Ectodermal cell (in vitro differentiated cells): ENCODE data around the gene EXO1.
"Not testable (repeated sequence)": the region's sequence is repeated elsewhere in the genome, so short reads cannot be mapped to it uniquely, and the experiment has no call there.

ENCODE experiments used
- H3K27ac ChIP-seq: 2 replicates; pipeline ENCODE4 v1.7.0; 2013; ENCODE audit warnings: mild to moderate bottlenecking, low read depth, low read length; ENCODE audit not compliant: insufficient read depth, poor library complexity, severe bottlenecking
- H3K27me3 ChIP-seq: 2 replicates; pipeline ENCODE4 v1.7.0; 2013; ENCODE audit warnings: mild to moderate bottlenecking, low read length; ENCODE audit not compliant: insufficient read depth, control insufficient read depth, poor library complexity, severe bottlenecking
- H3K36me3 ChIP-seq: one replicate; pipeline ENCODE4 v1.7.0; 2013; ENCODE audit warnings: low read length; ENCODE audit not compliant: control insufficient read depth, insufficient read depth
- H3K4me1 ChIP-seq: one replicate; pipeline ENCODE4 v1.7.0; 2013; ENCODE audit warnings: low read length; ENCODE audit not compliant: control insufficient read depth, insufficient read depth
- H3K4me3 ChIP-seq: 2 replicates; pipeline ENCODE4 v1.7.0; 2013; ENCODE audit warnings: low read depth, low read length, control low read depth; ENCODE audit not compliant: insufficient read depth
- H3K9me3 ChIP-seq: 2 replicates; pipeline ENCODE4 v1.7.0; 2013; ENCODE audit warnings: mild to moderate bottlenecking, low read length, moderate library complexity; ENCODE audit not compliant: control insufficient read depth
- WGBS, 2 experiments: methylation state at CpG; one replicate each; pipeline ENCODE4 v1.1.7; 2013; ENCODE audit warnings: missing lambda C conversion rate in 2 of 2; 5-methylcytosine and 5-hydroxymethylcytosine counted together

The EXO1 gene

DNA sequence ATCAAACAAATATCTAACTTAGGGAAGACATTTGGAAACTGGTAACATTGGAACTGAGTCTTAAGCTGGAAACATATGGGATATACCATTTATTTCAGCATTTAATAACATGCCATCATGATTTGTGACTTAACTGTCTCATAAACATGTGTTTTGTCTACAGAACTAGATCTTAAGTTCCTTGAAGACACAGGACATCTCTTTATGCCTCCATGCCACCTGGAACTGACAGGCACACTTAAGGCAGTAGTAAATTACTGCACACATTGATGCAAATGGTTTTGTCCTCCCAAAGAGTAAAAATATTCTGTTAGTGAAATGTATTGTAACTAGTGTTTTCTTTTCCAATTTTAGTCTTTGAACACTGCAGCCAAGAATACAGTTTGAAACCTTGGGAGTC, 1.6 kb upstream of the EXO1 start:
- Histone ChIP-seq H3K27me3 (no peaks in the 10 kb centered on the region), H3K9me3 (no peaks in the 10 kb centered on the region), H3K27ac (no peak overlapping the region), H3K4me1 (peaks cover 11% of the 10 kb centered on the region), H3K36me3 (peaks cover 5% of the 10 kb centered on the region), H3K4me3 (no peak overlapping the region)

DNA sequence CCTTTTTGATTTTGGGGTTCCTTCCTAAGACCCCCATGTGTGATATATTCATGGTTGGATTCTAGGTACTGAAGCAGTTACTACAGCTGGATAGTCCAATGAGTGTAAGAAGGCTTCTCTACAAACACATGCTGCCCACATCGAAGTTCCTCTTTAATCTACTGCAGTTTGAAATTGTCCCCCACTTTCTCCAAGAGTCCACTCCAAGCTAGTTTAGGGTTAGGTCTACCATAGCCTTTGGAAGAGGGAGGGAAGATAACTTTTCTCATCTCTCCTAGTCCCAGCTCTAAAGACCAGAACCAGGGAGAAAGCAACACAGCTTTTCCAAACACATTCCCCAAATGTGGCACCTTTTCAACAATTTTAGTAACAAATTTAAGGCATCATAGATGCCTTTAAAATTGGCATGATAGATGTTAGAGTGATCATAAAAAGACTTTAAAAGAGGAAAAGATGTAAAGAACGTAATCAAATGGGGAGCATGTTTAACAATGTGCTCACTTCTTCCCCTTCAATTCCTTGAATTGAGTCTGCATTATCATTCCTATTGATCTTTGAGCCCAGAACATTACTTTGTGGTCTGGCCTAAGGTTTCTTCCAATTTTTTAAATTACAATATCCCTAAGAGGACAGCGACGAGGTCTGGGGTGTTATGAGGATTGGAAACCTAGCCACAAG, 1.0 kb upstream of the EXO1 start:
- Histone ChIP-seq H3K27me3 (no peaks in the 10 kb centered on the region), H3K27ac (peak overlapping the region; percentile 94), H3K36me3 (peaks cover 11% of the 10 kb centered on the region), H3K9me3 (no peaks in the 10 kb centered on the region), H3K4me3 (peak overlapping the region; percentile 96), H3K4me1 (peaks cover 11% of the 10 kb centered on the region)
- 88 to 100% methylated on average over 2 to 4 of the region's 4 CpGs for WGBS, 2 experiments

DNA sequence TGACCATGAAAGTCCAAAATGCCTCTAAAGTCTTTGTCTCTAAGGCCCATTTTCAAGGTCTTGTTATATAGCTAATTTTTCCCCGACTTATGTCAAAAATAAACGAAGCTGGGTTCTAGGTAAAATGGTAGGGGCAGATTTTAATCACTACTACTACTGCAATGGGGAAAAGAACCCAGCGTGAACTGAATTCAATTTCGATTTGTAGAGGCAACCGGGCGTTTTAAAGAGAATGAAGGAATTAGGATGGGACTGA, 536 bp upstream of the EXO1 start:
- Histone ChIP-seq H3K27ac (peak overlapping the region; percentile 94), H3K4me1 (peaks cover 11% of the 10 kb centered on the region), H3K27me3 (no peaks in the 10 kb centered on the region), H3K36me3 (peaks cover 14% of the 10 kb centered on the region), H3K4me3 (peak overlapping the region; percentile 96), H3K9me3 (no peaks in the 10 kb centered on the region)
- WGBS, 2 experiments = 18 to 22% methylated on average over 6 of the region's 6 CpGs

DNA sequence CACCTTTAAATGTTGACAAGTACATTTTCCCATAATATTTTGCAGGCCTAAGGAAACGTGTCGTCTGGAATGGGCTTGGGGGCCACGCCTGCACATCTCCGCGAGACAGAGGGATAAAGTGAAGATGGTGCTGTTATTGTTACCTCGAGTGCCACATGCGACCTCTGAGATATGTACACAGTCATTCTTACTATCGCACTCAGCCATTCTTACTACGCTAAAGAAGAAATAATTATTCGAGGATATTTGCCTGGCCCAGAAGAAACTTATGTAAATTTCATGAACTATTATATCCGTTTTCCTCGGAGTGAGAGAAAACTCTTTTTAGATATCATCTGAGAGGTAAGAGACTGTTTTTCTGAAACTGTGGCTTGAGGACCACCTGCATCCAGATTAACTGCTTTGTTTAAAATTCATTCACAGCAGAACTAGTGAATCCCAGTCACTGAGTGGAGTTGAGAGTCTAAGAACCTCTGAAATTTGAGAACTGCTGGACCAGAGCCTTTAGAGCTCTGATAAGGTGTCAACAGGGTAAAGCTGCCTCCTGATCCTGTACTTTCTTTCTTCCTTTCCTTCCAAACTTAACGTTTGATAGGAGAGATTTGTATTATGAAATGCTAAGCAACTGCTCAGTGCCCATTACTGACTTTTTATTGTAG, 811 bp downstream of the EXO1 start:
- 0 to 8% methylated on average over 6 to 13 of the region's 13 CpGs for WGBS, 2 experiments
- no peak overlapping the region for H3K27ac ChIP-seq
- peaks cover 15% of the 10 kb centered on the region for H3K36me3 ChIP-seq
- no peaks in the 10 kb centered on the region for H3K27me3 ChIP-seq
- no peaks in the 10 kb centered on the region for H3K9me3 ChIP-seq
- peaks cover 11% of the 10 kb centered on the region for H3K4me1 ChIP-seq
- H3K4me3 ChIP-seq = peak overlapping the region; percentile 96

DNA sequence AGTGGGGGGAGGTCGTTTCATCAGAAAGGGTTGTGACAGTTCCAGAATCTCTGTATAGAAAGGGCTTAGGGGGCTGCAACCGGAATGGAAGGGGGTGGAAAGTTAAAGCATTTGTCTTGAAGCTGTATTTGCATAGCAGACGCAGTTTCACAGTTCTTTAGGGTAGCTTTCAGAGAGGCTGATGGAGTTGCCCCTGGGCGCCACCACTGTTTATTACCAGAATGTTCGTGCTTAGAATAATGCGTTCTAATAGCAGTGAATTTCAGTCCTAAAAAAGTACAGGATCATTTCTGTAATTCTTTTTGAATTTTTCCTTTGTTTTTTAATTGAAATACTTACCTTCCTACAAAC, 1.3 kb downstream of the EXO1 start:
- Histone ChIP-seq H3K27ac (no peak overlapping the region), H3K27me3 (no peaks in the 10 kb centered on the region), H3K36me3 (peaks cover 15% of the 10 kb centered on the region), H3K4me1 (peaks cover 11% of the 10 kb centered on the region), H3K9me3 (no peaks in the 10 kb centered on the region), H3K4me3 (peak overlapping the region; percentile 96)
- 60 to 71% methylated on average over 6 of the region's 6 CpGs for WGBS, 2 experiments

DNA sequence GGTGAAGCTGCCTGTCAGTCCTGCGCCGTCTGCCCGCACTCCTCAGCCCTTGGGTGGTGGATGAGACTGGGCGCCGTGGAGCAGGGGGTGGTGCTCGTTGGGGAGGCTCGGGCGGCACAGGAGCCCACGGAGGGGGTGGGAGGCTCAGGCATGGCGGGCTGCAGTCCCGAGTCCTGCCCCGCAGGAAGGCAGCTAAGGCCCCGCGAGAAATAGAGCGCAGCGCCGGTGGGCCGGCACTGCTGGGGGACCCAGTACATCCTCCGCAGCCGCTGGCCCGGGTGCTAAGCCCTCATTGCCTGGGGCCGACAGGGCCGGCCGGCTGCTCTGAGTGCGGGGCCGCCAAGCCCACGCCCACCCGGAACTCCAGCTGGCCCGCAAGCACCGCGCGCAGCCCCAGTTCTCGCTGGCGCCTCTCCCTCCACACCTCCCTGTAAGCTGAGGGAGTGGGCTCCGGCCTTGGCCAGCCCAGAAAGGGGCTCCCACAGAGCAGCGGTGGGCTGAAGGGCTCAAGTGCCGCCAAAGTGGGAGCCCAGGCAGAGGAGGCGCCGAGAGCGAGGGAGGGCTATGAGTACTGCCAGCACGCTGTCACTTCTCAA, 7.6 kb downstream of the EXO1 start:
- H3K27me3 ChIP-seq, H3K27ac ChIP-seq, H3K4me1 ChIP-seq, H3K4me3 ChIP-seq, H3K9me3 ChIP-seq: not testable (repeated sequence)
- WGBS, 2 experiments = 95 to 96% methylated on average over 41 of the region's 41 CpGs
- peaks cover 20% of the 10 kb centered on the region for H3K36me3 ChIP-seq

DNA sequence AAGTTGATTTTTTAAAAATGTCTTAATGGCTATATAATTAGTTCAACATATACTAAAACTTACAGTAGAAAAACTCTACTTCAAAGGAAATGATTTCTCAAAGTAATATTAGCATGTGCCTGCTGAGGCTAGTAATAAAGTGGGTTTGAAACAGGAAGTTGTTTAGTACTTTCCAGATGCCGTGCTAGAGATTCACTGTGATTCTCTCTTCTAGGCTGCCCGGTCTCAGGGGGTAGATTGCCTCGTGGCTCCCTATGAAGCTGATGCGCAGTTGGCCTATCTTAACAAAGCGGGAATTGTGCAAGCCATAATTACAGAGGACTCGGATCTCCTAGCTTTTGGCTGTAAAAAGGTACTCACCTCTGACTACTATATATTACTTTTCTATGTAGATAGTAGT, 9.1 kb downstream of the EXO1 start:
- H3K9me3 ChIP-seq = no peaks in the 10 kb centered on the region
- peaks cover 23% of the 10 kb centered on the region for H3K36me3 ChIP-seq
- no peaks in the 10 kb centered on the region for H3K4me1 ChIP-seq
- H3K27me3 ChIP-seq = no peaks in the 10 kb centered on the region
- H3K4me3 ChIP-seq = no peak overlapping the region
- H3K27ac ChIP-seq = no peak overlapping the region
- WGBS, 2 experiments = 95 to 98% methylated on average over 5 of the region's 6 CpGs

DNA sequence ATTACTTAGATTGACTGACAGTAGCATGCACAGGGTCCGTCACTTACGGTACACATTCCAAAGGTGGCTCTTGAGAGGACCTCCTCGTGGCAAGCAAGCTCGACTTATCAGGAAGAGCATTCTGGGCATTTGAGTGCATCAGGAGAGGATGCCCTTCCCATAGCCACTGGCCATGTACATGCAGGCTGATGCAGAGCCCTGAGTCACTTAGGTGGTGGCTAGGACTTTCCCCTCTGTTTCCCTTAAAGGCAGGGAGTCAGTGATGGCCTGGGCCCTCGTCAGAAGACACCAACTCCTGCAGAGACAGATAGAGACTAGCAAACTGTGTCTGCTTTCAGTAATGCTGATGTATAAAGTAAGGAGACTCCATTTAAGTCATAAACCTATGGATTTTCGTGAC, 12.9 kb downstream of the EXO1 start:
- Histone ChIP-seq H3K9me3 (no peaks in the 10 kb centered on the region), H3K36me3 (peaks cover 20% of the 10 kb centered on the region), H3K4me1 (no peaks in the 10 kb centered on the region), H3K27ac (no peak overlapping the region), H3K4me3 (no peak overlapping the region), H3K27me3 (no peaks in the 10 kb centered on the region)
- 83 to 85% methylated on average over 5 of the region's 6 CpGs for WGBS, 2 experiments

DNA sequence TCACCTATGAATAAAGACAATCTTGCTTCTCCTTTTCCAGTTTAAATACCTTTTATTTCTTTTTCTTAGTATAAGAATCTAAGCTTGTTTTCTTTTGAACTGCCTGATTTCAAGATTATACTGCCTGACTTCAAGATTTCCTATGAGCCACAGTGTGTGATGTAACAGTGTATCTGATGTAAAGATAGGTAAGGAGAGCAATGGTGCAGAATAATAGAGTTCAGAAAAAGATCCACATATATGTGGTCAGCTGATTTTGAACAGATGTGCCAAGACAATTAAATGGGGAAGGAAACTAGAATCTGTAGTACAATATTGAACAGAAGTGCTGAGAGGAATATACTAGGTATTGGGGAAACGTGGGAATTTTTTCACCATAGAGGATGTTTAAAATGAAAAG, 21.0 kb downstream of the EXO1 start:
- no peaks in the 10 kb centered on the region for H3K4me1 ChIP-seq
- no peaks in the 10 kb centered on the region for H3K27me3 ChIP-seq
- H3K36me3 ChIP-seq = peaks cover 12% of the 10 kb centered on the region
- WGBS, 2 experiments = 100% methylated on average over 1 of the region's 1 CpG; no CpG with 5 or more reads in 1 of the 2 experiments
- no peak overlapping the region for H3K27ac ChIP-seq
- H3K4me3 ChIP-seq = no peak overlapping the region
- H3K9me3 ChIP-seq = no peaks in the 10 kb centered on the region

DNA sequence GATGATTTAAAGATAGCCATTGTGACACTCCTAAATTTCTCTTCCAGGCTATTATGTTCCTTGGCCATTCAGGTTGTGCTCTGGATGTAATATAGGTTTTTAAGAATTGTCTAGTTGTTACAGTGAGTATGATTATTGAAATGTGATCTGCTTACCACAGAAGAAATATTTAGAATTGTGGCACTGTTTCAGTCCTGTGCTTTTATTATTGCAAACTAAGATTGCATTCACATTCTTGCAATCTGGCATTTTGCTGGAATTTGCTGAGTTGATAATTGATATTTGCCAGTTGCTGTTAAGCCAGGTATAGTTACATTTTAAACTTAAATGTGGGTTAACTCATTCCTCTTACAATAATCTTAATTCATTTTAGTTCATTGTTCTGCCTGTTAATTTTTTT, 22.3 kb downstream of the EXO1 start:
- H3K4me3 ChIP-seq = no peak overlapping the region
- H3K36me3 ChIP-seq = peaks cover 12% of the 10 kb centered on the region
- no peaks in the 10 kb centered on the region for H3K4me1 ChIP-seq
- no peaks in the 10 kb centered on the region for H3K9me3 ChIP-seq
- H3K27ac ChIP-seq = no peak overlapping the region
- no peaks in the 10 kb centered on the region for H3K27me3 ChIP-seq
